WI38 (cell line): ENCODE measurements around the gene GALK2.
"Not testable (repeated sequence)": the region's sequence is repeated elsewhere in the genome, so short reads cannot be mapped to it uniquely, and the experiment has no call there.

Experiments
- H3K4me3 ChIP-seq: 2 replicates; pipeline ENCODE4 v1.5.1; 2011; ENCODE audit warnings: low read depth, mild to moderate bottlenecking, control low read depth, low read length
- TF ChIP-seq, protein P1 (sequence below): IDR thresholded peaks from 2 replicates; pipeline ENCODE4 v1.5.1; 2012; ENCODE audit warnings: low read depth, mild to moderate bottlenecking, control low read depth, low read length

Gene GALK2

DNA sequence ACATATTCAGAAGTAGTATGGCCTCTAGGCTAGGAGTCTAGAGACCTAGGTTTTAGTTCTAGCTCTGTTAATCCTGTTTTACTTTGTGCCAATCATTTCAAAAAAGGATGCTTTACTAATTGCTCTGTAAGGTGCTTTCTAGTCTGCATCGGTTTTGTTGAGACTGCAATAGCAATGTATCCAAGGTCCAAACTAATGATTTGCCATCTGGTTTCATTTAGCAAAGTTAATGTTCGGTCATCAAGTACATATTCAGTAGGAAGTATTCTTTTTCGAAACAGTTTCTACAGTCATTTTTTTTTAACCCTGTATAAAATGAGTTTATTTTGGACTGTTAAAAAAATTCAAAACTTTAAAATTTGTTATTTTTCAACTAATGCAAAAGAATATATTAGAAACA, 2.0 kb upstream of the GALK2 start:
- no peak overlapping the region for H3K4me3 ChIP-seq
- TF ChIP-seq, protein P1, sequence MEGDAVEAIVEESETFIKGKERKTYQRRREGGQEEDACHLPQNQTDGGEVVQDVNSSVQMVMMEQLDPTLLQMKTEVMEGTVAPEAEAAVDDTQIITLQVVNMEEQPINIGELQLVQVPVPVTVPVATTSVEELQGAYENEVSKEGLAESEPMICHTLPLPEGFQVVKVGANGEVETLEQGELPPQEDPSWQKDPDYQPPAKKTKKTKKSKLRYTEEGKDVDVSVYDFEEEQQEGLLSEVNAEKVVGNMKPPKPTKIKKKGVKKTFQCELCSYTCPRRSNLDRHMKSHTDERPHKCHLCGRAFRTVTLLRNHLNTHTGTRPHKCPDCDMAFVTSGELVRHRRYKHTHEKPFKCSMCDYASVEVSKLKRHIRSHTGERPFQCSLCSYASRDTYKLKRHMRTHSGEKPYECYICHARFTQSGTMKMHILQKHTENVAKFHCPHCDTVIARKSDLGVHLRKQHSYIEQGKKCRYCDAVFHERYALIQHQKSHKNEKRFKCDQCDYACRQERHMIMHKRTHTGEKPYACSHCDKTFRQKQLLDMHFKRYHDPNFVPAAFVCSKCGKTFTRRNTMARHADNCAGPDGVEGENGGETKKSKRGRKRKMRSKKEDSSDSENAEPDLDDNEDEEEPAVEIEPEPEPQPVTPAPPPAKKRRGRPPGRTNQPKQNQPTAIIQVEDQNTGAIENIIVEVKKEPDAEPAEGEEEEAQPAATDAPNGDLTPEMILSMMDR, result no peak

DNA sequence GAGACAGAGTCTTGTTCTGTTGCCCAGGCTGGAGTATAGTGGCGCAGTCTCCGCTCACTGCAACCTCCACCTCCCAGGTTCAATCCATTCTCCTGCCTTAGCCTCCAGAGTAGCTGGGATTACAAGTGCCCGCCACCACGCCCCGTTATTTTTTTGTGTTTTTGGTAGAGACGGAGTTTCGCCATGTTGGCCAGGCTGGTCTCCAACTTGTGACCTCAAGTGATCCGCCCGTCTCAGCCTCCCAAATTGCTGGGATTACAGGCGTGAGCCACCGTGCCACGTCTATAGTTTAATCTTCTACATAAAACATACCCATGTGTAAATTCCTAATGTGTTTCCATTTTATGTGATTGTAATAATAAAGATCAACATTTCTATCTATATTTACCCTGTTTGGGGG, 1.7 kb downstream of the GALK2 start:
- no peak overlapping the region for H3K4me3 ChIP-seq
- TF ChIP-seq, protein P1, result no peak

DNA sequence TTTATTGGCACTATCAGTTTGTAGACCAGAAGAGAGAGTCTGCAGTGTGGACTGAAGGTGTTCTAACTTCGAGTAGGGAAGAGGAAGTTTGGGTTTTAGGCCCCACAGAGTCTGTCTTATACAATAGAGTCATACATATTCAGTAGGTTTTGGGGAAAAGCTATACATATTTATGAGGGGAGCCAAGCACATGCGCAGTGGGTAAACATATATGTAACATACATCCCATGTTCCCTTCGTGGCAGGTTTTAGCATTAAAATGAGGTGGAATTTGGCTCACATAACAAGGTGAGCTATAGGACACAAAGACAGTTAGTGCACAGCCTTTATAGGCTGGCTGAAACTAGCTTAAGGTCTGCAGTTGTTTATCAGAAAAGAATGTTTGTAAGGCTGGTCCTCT, 4.9 kb downstream of the GALK2 start:
- no peak overlapping the region for H3K4me3 ChIP-seq
- TF ChIP-seq, protein P1, result no peak

DNA sequence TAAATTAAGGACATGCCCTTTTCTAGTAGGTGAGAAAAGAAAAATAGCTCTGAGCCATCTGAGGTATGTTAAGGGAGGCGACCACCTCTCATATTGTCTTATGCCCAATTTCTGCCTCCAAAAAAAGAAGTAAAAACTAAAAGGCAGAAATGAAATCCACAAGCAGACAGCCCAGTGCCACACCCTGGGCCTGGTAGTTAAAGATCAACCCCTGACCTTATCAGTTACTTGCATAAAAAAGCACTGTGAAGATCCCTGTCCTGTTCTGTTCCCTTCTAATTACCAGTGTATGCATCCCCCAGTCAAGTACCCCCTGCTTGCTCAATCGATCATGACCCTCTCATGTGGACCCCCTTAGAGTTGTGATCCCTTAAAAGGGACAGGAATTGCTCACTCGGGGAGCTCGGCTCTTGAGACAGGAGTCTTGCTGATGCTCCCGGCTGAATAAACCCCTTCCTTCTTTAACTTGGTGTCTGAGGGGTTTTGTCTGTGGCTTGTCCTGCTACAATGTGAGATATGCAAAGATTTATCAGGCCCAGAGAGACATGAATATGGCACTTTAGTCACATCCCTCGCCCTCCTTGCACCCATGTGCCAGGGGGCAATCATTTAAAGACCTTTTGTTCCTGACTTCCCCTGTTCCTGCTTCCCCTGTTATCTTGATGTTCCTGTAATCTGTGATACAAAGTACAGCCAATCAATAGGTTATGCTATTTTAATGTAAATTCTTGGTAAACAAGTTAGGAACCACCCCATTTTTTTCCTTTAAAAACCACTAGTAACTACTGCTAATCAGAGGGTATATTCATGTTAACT, 5.7 kb downstream of the GALK2 start:
- not testable (repeated sequence) for H3K4me3 ChIP-seq

DNA sequence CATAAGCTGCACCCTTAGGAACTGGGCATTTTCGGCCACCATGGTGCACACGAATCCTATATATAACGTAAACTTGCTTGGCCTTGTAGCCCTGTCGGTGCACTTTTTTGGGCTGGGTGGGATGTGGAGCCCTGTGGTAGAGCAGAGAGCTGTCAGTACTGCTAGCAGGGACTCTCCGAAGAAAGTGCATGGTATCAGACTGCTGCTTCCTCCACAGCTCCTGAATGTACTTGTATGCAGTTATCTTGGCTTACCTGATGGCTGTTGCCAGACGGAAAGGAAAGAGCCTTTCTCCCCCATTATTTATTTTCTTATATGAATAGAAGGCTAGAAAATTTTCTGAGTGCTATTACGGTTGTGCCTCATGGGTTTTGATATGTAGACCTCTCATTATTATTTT, 8.4 kb downstream of the GALK2 start:
- TF ChIP-seq, protein P1, result no peak
- no peak overlapping the region for H3K4me3 ChIP-seq

DNA sequence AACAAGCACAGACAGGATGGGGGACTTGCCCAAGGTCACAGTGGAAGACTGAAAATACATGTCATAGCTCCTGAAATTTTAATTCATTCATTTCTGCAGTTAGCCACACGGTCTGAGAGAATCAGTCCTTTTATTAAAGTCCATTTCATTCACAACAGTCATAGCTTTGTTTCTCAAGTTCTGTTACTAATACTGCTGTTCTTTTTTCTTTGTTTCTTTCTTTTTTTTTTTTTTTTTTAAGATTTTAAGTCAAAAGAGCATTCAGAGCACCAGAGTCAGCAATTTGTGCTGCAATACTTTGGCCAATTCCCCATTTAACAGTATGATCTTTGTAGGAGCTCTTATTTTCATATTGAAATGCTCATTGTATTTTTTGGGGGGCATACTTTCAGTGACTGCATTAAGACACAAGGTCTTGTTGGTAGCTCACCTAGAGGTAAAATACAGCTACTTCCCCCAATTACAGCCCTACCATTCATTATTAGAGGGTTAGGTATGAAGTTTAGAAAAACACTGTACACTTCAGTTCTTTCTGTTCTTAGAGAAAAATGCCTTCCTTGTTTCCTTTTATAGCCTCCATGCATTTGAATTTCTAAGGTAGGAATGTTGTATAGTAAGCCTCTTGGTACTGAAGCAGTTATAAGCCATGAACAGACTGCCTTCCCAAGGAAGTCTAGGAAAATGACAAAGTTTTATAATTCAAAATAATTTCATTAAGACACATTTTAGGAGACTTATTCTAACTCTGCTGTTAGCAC, 9.6 kb downstream of the GALK2 start:
- TF ChIP-seq, protein P1, result no peak
- H3K4me3 ChIP-seq, result no peak overlapping the region

DNA sequence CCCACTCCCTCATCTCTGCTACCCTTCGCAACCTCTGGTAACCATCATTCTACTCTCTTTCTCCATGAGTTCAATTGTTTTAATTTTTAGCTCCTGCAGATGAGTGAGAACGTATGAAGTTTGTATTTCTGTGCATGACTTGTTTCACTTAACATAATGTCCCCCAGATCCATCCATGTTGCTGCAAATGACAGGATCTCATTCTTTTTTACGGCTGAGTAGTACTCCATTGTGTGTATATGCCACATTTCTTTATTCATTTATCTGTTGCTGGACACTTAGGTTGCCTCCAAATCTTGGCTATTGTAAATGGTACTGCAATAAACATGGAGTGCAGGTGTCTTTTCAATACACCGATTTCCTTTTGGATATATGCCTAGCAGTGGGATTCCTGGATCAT, 12.1 kb downstream of the GALK2 start:
- H3K4me3 ChIP-seq, result no peak overlapping the region
- TF ChIP-seq, protein P1, result no peak

DNA sequence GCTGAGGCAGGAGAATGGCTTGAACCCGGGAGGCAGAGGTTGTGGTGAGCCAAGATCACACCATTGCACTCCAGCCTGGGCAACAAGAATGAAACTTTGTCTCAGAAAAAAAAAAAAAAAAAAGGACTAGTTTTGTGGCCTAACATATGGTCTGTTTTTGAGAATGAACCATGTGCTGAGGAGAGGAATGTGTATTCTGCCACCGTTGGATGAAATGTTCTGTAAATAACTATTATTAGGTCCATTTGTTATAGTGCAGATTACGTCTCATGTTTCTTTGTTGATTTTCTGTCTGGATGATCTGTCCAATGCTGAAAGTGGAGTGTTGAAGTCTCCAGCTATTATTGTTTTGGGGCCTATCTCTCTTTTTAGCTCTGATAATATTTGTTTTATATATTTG, 13.7 kb downstream of the GALK2 start:
- not testable (repeated sequence) for H3K4me3 ChIP-seq
